Stomach (tissue), 9 donors: ENCODE measurements around the gene POLR2L. TPM values are rescaled to one million over a fixed set of nuclear protein-coding genes. Genes with fewer than 3 reads are reported as not detected.
A peak's percentile ranks its signal among the peaks of the same experiment; 100 is the strongest.

Experiments
- DNase-seq, 2 donors: peaks; one replicate each; pipeline versions ENCODE4 v3.0.0 to v3.0.0-alpha.2; 2013 to 2019
- H3K27ac ChIP-seq, 5 donors: fragments of 200-600 bp in 4 of 5; sonication (generic) in 4 of 5; one replicate each; pipeline ENCODE4 v1.5.1; 2013 to 2019; ENCODE audit warnings: mild to moderate bottlenecking in 1 of 5, moderate library complexity in 1 of 5
- H3K27me3 ChIP-seq, 3 donors: fragments of 200-600 bp; sonication (generic); one replicate each; pipeline ENCODE4 v1.5.1; 2017 to 2019; ENCODE audit warnings: mixed run types in 1 of 3
- H3K36me3 ChIP-seq, 4 donors: fragments of 200-600 bp; sonication (generic); 1 replicate in 3 of 4; 2 replicates in 1 of 4; pipeline ENCODE4 v1.5.1; 2016 to 2019
- H3K4me1 ChIP-seq, 4 donors: fragments of 200-600 bp; sonication (generic); one replicate each; pipeline ENCODE4 v1.5.1; 2016 to 2019
- H3K4me3 ChIP-seq, 4 donors: fragments of 200-600 bp; sonication (generic) in 3 of 4; one replicate each; pipeline ENCODE4 v1.5.1; 2016 to 2019; ENCODE audit warnings: mild to moderate bottlenecking in 1 of 4
- H3K9me3 ChIP-seq, 4 donors: fragments of 200-600 bp; sonication (generic); one replicate each; pipeline ENCODE4 v1.5.1; 2016 to 2019
- EP300 ChIP-seq: sonication (generic); formaldehyde crosslinking; IDR thresholded peaks from one replicate; pipeline ENCODE4 v1.6.1; 2017; ENCODE audit warnings: antibody characterized with exemption
- POLR2A ChIP-seq, 4 donors: fragments of 450-650 bp; IDR thresholded peaks; one replicate each; pipeline ENCODE4 v1.6.1; 2016; ENCODE audit warnings: antibody characterized with exemption in 4 of 4, control low read depth in 2 of 4, mild to moderate bottlenecking in 1 of 4, moderate library complexity in 1 of 4
- POLR2AphosphoS5 ChIP-seq, 3 donors: sonication (generic); formaldehyde crosslinking; IDR thresholded peaks; one replicate each; pipeline ENCODE4 v1.6.1; 2016; ENCODE audit warnings: antibody characterized with exemption in 3 of 3
- WGBS, 5 donors: extraction: QIAGEN DNeasy Blood & Tissue Kit in 3 of 5; methylation state at CpG; one replicate each; pipeline versions ENCODE4 v1.1.5 to v1.1.7; 2013 to 2018; 5-methylcytosine and 5-hydroxymethylcytosine counted together
- intact Hi-C: fragments of 100-400 bp; cut with DNase I; formaldehyde crosslinking; loops from one replicate; pipeline ENCODE4 v1.15.1; 2023; ENCODE audit warnings: low total_unique reads
- polyA plus RNA-seq, 3 donors: library from polyadenylated mRNA; stranded (reverse); fragments of 200-250 nt; gene quantifications; one replicate each; pipeline ENCODE4 v1.2.3, GENCODE V29; 2013
- total RNA-seq, 5 donors: library from RNA; depleted of rRNA; stranded (reverse); fragments of >200 nt; gene quantifications; one replicate each; pipeline versions ENCODE4 v1.1.0 to v1.2.3, GENCODE V29; 2014 to 2016
- TF ChIP-seq, protein P1 (sequence below), 7 experiments: fragments of 450-650 bp in 4 of 7; fragments of 200-600 bp in 3 of 7; sonication (generic) in 3 of 7; IDR thresholded peaks; one replicate each; pipeline ENCODE4 v1.5.1; 2016 to 2019; ENCODE audit warnings: antibody characterized with exemption in 7 of 7, control low read depth in 2 of 7, mild to moderate bottlenecking in 1 of 7
- donor health status: healthy with polysubstance abuse.
- donor health status: Bipolar disorder and iron deficiency.
- donor health status: healthy.

POLR2L gene
- total and polyA plus RNA-seq, 8 donors, result 13.8 to 407 (median 110) TPM

DNA sequence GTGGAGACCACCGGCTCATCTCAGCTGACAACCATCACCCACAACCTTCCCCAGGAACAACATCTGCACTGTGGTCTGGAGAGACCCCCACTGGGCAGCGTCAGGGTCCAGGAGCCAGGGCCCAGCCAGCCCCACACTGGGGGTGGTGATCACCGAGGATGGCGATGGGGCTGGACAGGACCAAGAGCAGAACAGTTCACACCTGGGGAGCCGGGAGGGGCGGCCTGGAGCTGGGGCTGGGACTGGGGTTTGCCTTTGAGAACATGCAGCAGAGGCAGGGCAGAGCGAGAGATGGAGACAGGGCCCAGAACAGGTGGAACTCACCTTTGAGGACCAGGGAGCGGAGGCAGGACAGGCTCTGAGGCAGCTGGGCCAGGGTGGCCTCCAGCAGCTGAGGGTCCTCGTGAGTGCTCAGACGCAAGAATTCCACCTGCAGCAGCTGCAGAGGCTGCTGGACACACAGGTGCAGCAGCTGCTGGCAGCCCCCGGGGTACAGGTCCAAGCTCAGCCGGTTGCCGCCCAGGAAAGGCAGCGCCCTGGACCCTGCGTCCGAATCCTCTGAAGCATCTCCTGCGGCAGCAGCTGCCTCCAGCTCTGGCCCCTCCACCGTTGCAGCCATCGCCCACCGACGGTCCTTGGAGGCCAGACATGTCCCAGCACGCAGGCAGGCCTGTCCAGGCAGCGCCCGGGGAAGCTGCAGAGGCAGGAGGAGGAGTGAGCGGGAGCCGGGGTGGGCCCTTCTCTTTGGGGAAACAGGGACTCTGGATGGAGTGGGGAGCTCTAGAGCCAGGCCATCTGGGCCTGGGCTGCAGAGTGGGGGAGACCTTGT, 38.3 kb downstream of the POLR2L start:
- TF ChIP-seq POLR2AphosphoS5 (IDR thresholded peaks at IDR 0.05) (no peak), POLR2A (IDR thresholded peaks at IDR 0.05) (no peak), EP300 (no peak)
- TF ChIP-seq, protein P1, sequence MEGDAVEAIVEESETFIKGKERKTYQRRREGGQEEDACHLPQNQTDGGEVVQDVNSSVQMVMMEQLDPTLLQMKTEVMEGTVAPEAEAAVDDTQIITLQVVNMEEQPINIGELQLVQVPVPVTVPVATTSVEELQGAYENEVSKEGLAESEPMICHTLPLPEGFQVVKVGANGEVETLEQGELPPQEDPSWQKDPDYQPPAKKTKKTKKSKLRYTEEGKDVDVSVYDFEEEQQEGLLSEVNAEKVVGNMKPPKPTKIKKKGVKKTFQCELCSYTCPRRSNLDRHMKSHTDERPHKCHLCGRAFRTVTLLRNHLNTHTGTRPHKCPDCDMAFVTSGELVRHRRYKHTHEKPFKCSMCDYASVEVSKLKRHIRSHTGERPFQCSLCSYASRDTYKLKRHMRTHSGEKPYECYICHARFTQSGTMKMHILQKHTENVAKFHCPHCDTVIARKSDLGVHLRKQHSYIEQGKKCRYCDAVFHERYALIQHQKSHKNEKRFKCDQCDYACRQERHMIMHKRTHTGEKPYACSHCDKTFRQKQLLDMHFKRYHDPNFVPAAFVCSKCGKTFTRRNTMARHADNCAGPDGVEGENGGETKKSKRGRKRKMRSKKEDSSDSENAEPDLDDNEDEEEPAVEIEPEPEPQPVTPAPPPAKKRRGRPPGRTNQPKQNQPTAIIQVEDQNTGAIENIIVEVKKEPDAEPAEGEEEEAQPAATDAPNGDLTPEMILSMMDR (IDR thresholded peaks at IDR 0.05), result no peak
- peaks cover 27 to 49% (median 39%) of the 10 kb centered on the region in 4 donors for H3K4me1 ChIP-seq
- intact Hi-C loops, result no loop called here
- peak overlapping the region in 2 of 5 donors; percentile 89 to 92 for H3K27ac ChIP-seq
- peaks cover 11 to 44% (median 39%) of the 10 kb centered on the region in 4 donors for H3K36me3 ChIP-seq
- no peak for DNase-seq
- peak overlapping the region in 3 of 4 donors; percentile 61 to 71 (median 70) for H3K4me3 ChIP-seq
- no peaks in the 10 kb centered on the region for H3K27me3 ChIP-seq
- no peaks in the 10 kb centered on the region for H3K9me3 ChIP-seq
- WGBS, 5 donors, result 51 to 69% (median 57%) methylated on average over 15 to 26 of the region's 26 CpGs

DNA sequence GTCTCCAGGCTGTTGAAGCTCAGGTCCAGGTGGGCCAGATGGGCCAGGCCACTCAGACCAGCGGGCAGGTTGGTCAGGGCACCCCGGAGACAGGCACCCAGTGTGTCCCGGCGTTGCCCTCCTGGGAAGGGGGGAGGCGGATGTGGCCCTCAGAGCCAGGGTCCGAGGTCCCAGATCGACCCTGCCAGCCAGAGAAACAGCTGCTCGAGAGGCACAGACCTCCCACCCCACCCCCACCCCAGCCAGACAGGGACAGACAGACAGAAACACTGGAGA, 38.9 kb downstream of the POLR2L start:
- Histone ChIP-seq H3K4me1 (peaks cover 24 to 46% (median 36%) of the 10 kb centered on the region in 4 donors), H3K9me3 (no peaks in the 10 kb centered on the region), H3K36me3 (peaks cover 11 to 44% (median 39%) of the 10 kb centered on the region in 4 donors), H3K27ac (no peak overlapping the region), H3K4me3 (no peak overlapping the region), H3K27me3 (no peaks in the 10 kb centered on the region)
- intact Hi-C loops, result no loop called here
- WGBS, 5 donors, result 78 to 98% (median 91%) methylated on average over 5 to 8 of the region's 8 CpGs
- DNase-seq, result no peak
- TF ChIP-seq POLR2A (IDR thresholded peaks at IDR 0.05) (no peak), EP300 (no peak), POLR2AphosphoS5 (IDR thresholded peaks at IDR 0.05) (no peak)
- TF ChIP-seq, protein P1 (IDR thresholded peaks at IDR 0.05), result no peak

DNA sequence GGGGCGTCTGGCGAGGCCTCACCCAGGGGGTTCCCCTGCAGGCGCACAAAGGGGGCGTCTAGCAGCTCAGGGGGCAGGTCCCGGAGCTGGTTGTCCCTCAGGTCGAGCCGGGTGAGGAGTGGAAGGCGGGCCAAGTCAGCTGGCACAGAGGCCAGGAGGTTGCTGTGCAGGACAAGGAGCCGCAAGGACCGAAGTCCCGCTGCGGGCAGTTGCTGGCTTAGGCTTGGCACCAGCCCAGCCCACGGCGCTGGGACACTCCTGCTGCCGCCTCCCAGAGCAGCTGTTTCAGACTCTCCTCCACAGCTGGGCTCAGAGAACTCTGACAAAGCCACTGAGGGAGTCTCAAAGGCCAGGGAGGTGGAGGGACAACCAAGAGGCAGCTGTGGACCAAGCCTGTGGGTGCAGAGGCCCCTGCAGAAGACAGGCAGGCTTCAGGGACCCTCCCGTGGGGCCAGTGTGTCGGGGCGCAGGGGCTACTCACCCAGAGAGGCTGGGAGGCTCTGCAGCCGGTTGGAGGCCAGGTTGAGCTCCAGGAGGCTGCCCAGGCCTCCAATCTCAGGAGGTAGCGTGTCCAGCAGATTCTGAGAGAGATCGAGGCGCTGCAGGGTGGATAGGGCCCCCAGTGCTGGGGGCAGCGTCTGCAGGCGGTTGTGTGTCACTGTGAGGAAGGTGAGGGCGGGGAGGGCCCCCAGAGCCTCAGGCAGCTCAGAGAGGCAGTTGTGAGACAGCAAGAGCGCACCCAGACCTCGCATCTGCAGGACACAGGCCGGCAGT, 39.4 kb downstream of the POLR2L start:
- no peak overlapping the region for H3K27ac ChIP-seq
- TF ChIP-seq EP300 (no peak), POLR2A (IDR thresholded peaks at IDR 0.05) (no peak), POLR2AphosphoS5 (IDR thresholded peaks at IDR 0.05) (no peak)
- TF ChIP-seq, protein P1 (IDR thresholded peaks at IDR 0.05), result no peak
- H3K4me1 ChIP-seq, result peaks cover 23 to 44% (median 34%) of the 10 kb centered on the region in 4 donors
- intact Hi-C loops, result no loop called here
- WGBS, 5 donors, result 84 to 95% (median 88%) methylated on average over 15 to 28 of the region's 28 CpGs
- no peaks in the 10 kb centered on the region for H3K9me3 ChIP-seq
- H3K27me3 ChIP-seq, result no peaks in the 10 kb centered on the region
- peaks cover 11 to 44% (median 39%) of the 10 kb centered on the region in 4 donors for H3K36me3 ChIP-seq
- no peak overlapping the region for H3K4me3 ChIP-seq
- DNase-seq, result no peak

DNA sequence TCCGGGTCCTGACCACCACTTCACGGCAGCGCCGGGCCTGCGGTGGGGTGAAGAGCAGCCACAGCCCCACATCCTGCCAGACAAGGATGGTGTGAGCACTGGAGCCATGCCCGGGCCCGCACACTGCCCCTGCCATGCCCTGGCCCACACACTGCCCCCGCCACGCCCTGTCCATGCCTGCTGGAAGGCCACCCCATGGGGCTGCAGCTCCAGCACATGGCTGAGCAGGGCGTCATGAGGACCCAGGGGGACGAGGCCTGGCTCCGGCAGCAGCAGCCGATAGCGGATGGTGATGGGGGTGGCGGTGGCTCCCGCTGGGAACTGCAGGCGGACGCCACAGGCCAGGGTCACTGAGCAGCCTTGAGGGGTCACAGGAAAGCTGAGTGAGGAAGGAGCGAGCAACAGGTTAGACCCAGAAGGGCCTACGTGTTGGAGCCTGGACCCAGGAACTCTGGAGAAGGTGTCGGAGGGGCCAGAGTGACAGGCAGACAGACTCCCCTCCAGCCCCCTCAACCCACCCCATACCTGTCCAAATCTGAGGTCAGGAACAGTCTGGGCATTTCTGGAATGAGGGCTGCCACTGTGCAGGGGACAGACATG, 40.2 kb downstream of the POLR2L start:
- Histone ChIP-seq H3K9me3 (no peaks in the 10 kb centered on the region), H3K4me3 (no peak overlapping the region), H3K4me1 (peaks cover 25 to 45% (median 39%) of the 10 kb centered on the region in 4 donors), H3K27me3 (no peaks in the 10 kb centered on the region), H3K27ac (no peak overlapping the region), H3K36me3 (peaks cover 11 to 44% (median 39%) of the 10 kb centered on the region in 4 donors)
- no peak for TF ChIP-seq EP300
- no peak for TF ChIP-seq POLR2AphosphoS5 (IDR thresholded peaks at IDR 0.05)
- TF ChIP-seq POLR2A (IDR thresholded peaks at IDR 0.05), result no peak
- TF ChIP-seq, protein P1 (IDR thresholded peaks at IDR 0.05), result no peak
- DNase-seq, result no peak
- intact Hi-C loops, result no loop called here
- 95 to 99% (median 97%) methylated on average over 16 to 21 of the region's 21 CpGs for WGBS, 5 donors
